GM12891 (cell line): ENCODE measurements around the gene IL2RA.

Experiments
- PAX5 ChIP-seq: IDR thresholded peaks from 2 replicates; pipeline ENCODE4 v1.6.1; 2011; ENCODE audit warnings: low read length, moderate library complexity, mild to moderate bottlenecking; ENCODE audit not compliant: insufficient read depth, severe bottlenecking
- POLR2A ChIP-seq: IDR thresholded peaks from 2 replicates; pipeline ENCODE4 v1.6.1; 2011; ENCODE audit warnings: low read depth, low read length, control low read depth
- POLR2AphosphoS5 ChIP-seq: IDR thresholded peaks from 2 replicates; pipeline ENCODE4 v1.6.1; 2011; ENCODE audit warnings: low read depth, low read length, control low read depth
- POU2F2 ChIP-seq: IDR thresholded peaks from 2 replicates; pipeline ENCODE4 v1.6.1; 2011; ENCODE audit warnings: low read depth, mild to moderate bottlenecking, control low read depth, low read length, moderate library complexity
- SPI1 ChIP-seq: IDR thresholded peaks from 2 replicates; pipeline ENCODE4 v1.6.1; 2011; ENCODE audit warnings: low read depth, low read length, control low read depth
- TAF1 ChIP-seq: IDR thresholded peaks from 2 replicates; pipeline ENCODE4 v1.6.1; 2011; ENCODE audit warnings: low read depth, low read length, control low read depth

DNA sequence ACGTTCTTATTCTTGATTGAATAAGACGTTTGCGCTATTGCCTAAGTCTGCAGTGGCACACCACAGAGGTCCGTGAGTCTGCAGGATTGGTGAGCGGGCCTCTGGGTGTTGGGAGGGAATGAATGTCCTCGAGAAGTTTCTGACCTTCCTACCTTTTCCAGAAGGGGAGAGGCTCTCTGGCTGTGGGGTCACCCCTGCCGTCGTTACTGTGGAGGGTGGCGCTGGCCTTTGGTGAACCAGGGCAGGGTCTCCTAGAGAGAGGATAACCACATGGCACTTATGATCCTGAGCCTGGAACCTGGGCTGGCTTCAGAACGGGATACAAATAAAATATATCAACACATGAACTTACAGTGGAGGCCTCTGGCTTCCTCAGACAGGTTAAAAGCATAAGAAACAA is 98.6 kb downstream of the IL2RA start:
- TF ChIP-seq POLR2A (no peak), POLR2AphosphoS5 (no peak), SPI1 (no peak), TAF1 (no peak), POU2F2 (no peak), PAX5 (no peak)
